Activated CD8-positive, alpha-beta memory T cell treated with anti-CD3 and anti-CD28 coated beads, Interleukin-2, amount 50 U/mL, for 1 hour (primary cell): ENCODE data around the gene TCOF1.

ENCODE experiments used
- DNase-seq: peaks from one replicate; pipeline ENCODE4 v3.0.0-alpha.2; 2020; ENCODE audit errors: extremely low read depth

TCOF1 gene

DNA sequence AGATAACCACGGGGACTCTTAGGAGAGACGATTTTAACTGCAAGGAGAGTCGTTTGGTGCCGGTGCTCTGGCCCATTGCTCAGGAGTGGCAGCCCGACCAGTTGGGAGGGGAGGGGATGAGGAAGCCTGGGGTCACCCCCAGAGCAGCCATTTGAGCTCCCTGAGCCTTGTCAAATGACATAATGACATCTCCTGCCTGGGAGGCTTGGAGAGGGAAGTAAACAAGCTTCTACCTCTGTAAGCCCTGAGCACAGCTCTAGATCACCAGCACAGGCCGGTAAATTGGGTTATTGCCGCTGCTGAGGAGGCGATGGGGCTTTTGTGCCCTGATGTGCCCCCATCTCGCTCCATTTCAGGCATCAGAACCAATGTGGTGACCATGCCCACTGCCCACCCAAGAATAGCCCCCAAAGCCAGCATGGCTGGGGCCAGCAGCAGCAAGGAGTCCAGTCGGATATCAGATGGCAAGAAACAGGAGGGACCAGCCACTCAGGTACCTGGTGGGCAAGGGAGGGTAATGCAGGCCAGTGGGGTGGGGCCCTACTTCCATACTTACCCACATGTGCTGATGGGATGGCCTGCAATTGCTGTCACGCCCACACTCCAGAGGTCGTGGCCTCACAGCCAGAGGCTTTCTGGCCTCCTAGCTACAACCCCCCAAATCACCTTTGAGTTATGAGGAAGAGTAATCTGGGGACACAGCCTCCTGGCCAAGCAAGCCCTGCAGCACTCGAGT is 32.2 kb downstream of the TCOF1 start:
- DNase-seq = no peak

- no peak for DNase-seq
Measured at GRCh38 chr5:150391064-150391834, 33.8 kb downstream of the TCOF1 start.

GRCh38 chr5:150391986-150392385 is 34.5 kb downstream of the TCOF1 start:
- no peak for DNase-seq

- DNase-seq = no peak
Measured at GRCh38 chr5:150392680-150393079, 35.2 kb downstream of the TCOF1 start.

GRCh38 chr5:150393096-150393645 is 35.7 kb downstream of the TCOF1 start:
- DNase-seq = no peak

- no peak for DNase-seq
Measured at GRCh38 chr5:150394131-150394530, 36.6 kb downstream of the TCOF1 start.

- no peak for DNase-seq
Measured at GRCh38 chr5:150394912-150395687, 37.6 kb downstream of the TCOF1 start.

GRCh38 chr5:150395688-150395975 is 38.1 kb downstream of the TCOF1 start:
- DNase-seq = no peak

DNA sequence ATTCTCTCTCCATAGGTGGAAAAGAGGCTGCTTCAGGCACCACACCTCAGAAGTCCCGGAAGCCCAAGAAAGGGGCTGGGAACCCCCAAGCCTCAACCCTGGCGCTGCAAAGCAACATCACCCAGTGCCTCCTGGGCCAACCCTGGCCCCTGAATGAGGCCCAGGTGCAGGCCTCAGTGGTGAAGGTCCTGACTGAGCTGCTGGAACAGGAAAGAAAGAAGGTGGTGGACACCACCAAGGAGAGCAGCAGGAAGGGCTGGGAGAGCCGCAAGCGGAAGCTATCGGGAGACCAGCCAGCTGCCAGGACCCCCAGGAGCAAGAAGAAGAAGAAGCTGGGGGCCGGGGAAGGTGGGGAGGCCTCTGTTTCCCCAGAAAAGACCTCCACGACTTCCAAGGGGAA is 38.8 kb downstream of the TCOF1 start:
- no peak for DNase-seq

DNA sequence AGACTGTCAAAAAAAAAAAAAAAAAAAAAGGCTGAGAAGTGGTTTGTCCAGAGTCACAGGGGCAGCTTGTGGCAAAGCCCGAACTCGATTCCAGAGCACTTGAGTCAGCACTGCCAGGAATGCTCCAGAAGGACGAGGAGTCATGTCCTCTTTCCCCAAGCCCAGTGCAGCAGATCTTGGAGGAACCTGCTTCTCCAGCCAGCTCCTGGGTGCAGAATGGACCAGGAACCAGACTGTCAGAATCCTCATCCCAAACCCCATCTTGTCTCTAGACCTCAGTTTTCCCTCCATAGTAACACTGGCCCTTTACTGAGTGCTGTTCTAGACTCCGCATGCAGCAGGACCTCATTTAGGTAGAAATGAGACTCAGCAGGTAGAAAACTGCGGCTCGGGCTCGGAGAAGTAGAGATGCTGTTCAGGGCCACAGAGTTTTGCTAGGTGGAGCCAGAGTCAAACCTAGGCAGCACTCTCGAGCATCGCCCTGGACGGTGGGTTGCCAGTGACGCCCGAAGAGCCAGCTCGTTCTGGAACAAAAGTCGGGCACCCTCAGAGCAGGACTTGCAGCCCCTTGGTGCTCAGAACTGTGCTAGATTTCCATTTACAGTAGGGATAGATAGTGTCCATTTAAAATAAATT is 39.8 kb downstream of the TCOF1 start:
- DNase-seq = no peak

DNA sequence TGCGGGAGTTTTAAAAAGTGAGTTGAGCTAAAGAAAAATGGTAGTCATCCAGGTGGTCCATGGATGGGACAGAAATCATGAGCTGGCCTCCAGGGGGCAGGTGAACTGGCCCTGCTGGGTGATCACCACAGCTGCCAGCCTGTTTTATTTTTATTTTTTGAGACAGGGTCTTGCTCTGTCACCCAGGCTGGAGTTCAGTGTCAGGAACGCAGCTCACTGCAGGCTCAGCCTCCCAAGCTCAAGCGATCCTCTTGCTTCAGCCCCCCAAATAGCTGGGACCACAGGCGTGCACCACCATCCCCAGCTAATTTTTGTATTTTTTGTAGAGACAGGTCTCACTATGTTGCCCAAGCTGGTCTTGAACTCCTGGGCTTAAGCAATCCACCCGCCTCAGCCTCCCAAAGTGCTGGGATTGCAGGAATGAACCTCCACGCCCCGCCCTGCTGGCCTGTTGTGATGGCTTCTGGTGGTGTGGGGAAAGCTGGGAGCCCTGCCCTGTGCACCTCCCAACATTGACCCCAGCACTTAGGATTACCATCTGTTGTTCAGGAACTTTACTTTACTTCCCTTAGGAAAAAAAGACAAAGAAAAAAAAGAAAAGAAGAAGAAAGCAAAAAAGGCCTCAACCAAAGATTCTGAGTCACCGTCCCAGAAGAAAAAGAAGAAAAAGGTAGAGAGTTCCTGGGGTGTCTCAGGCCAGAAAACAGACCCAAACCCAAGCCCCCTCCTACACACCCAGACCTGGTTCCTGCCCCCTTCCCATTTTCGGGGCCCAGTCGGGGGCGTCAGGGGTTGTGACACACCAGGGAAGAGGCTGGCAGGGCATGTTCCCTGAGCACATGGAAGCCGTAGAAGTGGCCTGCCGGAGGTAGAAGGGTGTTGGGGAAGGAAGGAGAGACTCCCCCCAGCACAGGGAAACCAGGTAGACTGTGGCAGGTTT is 40.6 kb downstream of the TCOF1 start:
- DNase-seq = no peak

DNA sequence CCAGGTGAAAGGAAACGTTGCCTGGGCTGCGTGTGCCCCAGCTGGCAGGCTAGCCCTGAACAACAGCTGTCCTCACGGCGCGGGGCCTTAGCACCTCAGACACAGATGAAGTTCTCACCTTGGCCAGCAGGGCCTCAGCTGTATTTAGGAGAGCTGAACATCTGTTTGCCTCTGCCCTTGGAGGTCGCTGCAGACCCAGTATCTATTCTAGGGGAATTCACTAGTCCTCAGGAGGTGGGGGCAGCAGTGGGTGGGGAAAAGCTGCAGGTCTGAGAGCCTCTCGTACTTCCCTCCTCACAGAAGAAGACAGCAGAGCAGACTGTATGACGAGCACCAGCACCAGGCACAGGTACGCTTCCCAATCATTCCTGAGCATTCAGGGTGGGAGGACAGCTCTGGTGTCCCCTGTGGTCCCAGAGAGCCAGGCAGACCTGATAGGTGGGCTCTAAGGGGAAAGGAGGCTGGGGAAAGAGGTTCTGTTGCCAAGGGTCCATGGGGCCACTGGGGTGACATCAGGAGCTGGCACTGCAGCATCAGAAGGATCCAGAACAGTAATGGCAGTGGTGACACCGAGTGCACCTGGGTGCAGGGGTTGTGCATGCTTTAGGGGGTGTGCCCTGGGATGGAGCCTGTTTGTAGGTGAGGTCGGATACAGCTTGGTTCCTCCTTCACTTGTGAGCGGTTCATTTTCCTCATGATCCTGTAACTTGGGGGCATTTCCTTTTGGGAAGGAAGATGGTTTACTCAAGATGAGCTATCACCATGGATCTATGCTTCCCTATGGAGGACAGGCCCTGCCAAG is 41.4 kb downstream of the TCOF1 start:
- DNase-seq = no peak

DNA sequence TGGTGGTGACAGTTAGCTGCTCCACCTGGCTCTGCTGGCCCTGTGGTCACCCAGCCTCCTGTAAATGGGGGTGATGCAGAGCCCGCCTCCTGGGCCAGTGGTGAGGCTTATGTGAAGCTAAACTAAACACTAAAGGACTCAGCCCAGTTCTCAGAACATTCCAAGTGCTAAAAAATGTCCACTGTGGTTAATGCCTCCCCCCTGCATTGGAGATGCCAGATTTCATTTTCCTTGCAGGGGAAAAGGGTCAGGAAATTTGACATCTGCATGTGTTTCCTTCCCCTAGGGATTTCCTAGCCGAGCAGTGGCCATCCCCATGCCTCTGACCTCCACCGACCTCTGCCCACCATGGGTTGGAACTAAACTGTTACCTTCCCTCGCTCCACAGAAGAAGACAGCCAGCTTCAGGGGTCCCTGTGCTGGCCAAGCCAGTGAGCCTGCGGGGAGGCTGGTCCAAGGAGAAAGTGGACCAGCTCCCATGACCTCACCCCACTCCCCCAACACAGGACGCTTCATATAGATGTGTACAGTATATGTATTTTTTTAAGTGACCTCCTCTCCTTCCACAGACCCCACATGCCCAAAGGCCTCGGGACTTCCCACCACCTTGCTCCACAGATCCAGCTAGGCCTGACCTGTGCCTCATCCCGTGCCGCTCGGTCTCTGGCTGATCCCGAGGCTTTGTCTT is 42.2 kb downstream of the TCOF1 start:
- DNase-seq = no peak

DNA sequence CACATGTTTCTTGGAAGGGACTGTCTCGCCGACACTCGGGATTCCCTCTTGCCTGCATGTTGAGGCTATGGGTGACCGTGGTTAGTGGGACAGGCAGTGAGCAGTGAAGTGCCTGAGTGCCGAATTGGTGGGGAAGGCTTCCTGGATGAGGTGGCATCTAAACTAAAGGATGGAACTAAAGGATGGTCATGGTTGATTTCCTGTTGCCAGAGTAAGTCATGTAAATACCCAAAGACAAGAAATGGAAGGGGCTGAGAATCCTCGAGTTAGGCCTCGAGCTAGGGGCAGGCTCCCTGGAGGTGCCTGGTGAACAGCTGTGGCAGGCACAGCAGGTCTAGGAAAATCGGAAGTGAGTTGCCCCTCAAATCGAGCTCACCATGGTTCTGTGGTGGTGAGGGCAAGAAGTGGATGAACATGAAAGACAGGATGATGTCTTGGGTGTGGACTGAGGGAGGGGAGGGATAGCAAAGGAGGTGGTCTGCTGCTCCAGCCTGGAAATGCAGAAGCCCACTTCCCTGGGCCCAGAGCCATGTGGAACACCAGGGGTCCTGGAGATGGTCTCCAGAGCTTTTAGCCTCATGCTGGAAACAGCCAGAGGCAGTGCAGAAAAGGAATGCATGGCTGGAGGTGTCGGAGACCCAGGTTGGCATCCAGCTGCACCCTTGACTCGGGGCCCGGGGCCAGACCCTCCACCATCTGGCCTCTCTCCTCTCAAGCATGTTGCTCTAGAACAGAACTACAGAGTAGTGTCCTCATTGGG is 43.0 kb downstream of the TCOF1 start:
- DNase-seq = no peak

- no peak for DNase-seq
Measured at GRCh38 chr5:150401076-150401375, 43.5 kb downstream of the TCOF1 start.

- no peak for DNase-seq
Measured at GRCh38 chr5:150401376-150402228, 44.1 kb downstream of the TCOF1 start.

DNA sequence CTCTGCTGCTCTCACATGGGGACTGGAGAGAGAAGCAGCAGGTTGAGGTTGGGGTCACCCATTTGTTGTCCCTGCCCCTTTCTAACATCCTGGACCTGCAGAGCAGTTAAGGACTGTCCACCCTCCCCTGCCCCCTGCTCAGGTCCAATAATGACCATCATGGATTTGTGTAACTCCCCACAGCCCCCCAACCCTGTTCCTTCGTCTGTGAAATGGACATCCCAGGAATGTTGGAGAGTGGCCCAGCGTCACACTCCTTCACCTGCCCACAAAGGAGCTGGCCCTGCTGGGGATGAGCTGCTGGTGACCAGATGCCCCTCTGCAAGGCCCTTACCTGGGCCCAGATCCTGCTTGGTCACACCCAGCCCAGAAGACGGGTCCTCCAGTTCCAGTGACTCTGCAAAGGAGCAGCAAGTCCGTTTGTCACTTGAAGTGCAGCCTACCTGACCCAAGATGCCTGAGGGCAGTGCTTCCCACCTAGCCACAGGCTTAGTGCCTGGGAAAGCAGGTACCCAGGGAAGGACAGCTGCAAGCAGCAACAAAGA is 44.8 kb downstream of the TCOF1 start:
- no peak for DNase-seq

- no peak for DNase-seq
Measured at GRCh38 chr5:150402901-150403342, 45.4 kb downstream of the TCOF1 start.
